ENCODE results near the gene CDK19. TPM values are rescaled to one million over a fixed set of nuclear protein-coding genes. Genes with fewer than 3 reads are reported as not detected.

The CDK19 gene
- total and polyA plus RNA-seq, 2 experiments from 2014 or later: 3.3 to 11.2 TPM

- Histone ChIP-seq H2AFZ (no peak overlapping the region), H3K79me2 (ENCODE audit: insufficient read depth) (no peaks in the 10 kb centered on the region; the same call in 1 of the 2 replicates), H3K27me3 (replicated peaks; ENCODE audit: insufficient read depth) (no peaks in the 10 kb centered on the region), H3K9me2 (ENCODE audit: insufficient read depth) (no peaks in the 10 kb centered on the region), H3K4me3 (no peak overlapping the region), H3K9ac (no peak overlapping the region), H3K27ac (no peak overlapping the region), H3K9me3 (ENCODE audit: low read depth) (no peaks in the 10 kb centered on the region), H3K4me1 (ENCODE audit: insufficient read depth) (peaks cover 24% of the 10 kb centered on the region), H3F3A (ENCODE audit: insufficient read depth) (peaks cover 37% of the 10 kb centered on the region), H3K4me2 (ENCODE audit: unreplicated experiment) (no peak overlapping the region), H4K20me1 (ENCODE audit: insufficient read depth) (no peaks in the 10 kb centered on the region), H3K36me3 (ENCODE audit: low read depth) (no peaks in the 10 kb centered on the region)
- DNase-seq: no peak
- 92 to 93% methylated on average over 5 of the region's 5 CpGs for WGBS, 2 experiments (ENCODE audit: low coverage in 1 of 2, low lambda C conversion rate in 2 of 2, missing lambda C conversion rate in 2 of 2)
- in situ Hi-C loops (cut with MboI): no loop called here
- TF ChIP-seq EZH2 (IDR thresholded peaks at IDR 0.05; ENCODE audit: insufficient read depth, poor library complexity, severe bottlenecking) (no peak), EZH2phosphoT487 (IDR thresholded peaks at IDR 0.05; ENCODE audit: insufficient read depth, low read depth) (no peak)
Measured at GRCh38 chr6:110705543-110705942, 109.7 kb downstream of the CDK19 start.

GRCh38 chr6:110703906-110704594 lies 111.2 kb downstream of the CDK19 start:
- Histone ChIP-seq H3K9me3 (ENCODE audit: low read depth) (no peaks in the 10 kb centered on the region), H3K27ac (no peak overlapping the region), H3K9ac (no peak overlapping the region), H3K79me2 (ENCODE audit: insufficient read depth) (no peaks in the 10 kb centered on the region; the same call in 1 of the 2 replicates), H3K4me3 (no peak overlapping the region), H2AFZ (no peak overlapping the region), H4K20me1 (ENCODE audit: insufficient read depth) (no peaks in the 10 kb centered on the region), H3K9me2 (ENCODE audit: insufficient read depth) (no peaks in the 10 kb centered on the region), H3F3A (ENCODE audit: insufficient read depth) (peaks cover 50% of the 10 kb centered on the region), H3K36me3 (ENCODE audit: low read depth) (no peaks in the 10 kb centered on the region), H3K4me2 (ENCODE audit: unreplicated experiment) (peak overlapping the region; percentile 3), H3K27me3 (replicated peaks; ENCODE audit: insufficient read depth) (no peaks in the 10 kb centered on the region), H3K4me1 (ENCODE audit: insufficient read depth) (peaks cover 32% of the 10 kb centered on the region)
- in situ Hi-C loops (cut with MboI): no loop called here
- TF ChIP-seq EZH2 (IDR thresholded peaks at IDR 0.05; ENCODE audit: insufficient read depth, poor library complexity, severe bottlenecking): no peak
- no peak for TF ChIP-seq EZH2phosphoT487 (IDR thresholded peaks at IDR 0.05; ENCODE audit: insufficient read depth, low read depth)
- DNase-seq: peak; percentile 30

GRCh38 chr6:110703010-110703905 lies 112.0 kb downstream of the CDK19 start:
- TF ChIP-seq EZH2 (IDR thresholded peaks at IDR 0.05; ENCODE audit: insufficient read depth, poor library complexity, severe bottlenecking) (no peak), EZH2phosphoT487 (IDR thresholded peaks at IDR 0.05; ENCODE audit: insufficient read depth, low read depth) (no peak)
- no peaks in the 10 kb centered on the region for H3K9me2 ChIP-seq (ENCODE audit: insufficient read depth)
- H3K4me1 ChIP-seq (ENCODE audit: insufficient read depth): peaks cover 24% of the 10 kb centered on the region
- H3K79me2 ChIP-seq (ENCODE audit: insufficient read depth): no peaks in the 10 kb centered on the region; the same call in 1 of the 2 replicates
- peak overlapping the region; percentile 3 for H3K4me2 ChIP-seq (ENCODE audit: unreplicated experiment)
- no peak overlapping the region for H3K9ac ChIP-seq
- no peaks in the 10 kb centered on the region for H3K9me3 ChIP-seq (ENCODE audit: low read depth)
- no peaks in the 10 kb centered on the region for H3K27me3 ChIP-seq (replicated peaks; ENCODE audit: insufficient read depth)
- peak; percentile 56 for DNase-seq
- H4K20me1 ChIP-seq (ENCODE audit: insufficient read depth): no peaks in the 10 kb centered on the region
- no peak overlapping the region for H2AFZ ChIP-seq
- no peak overlapping the region for H3K4me3 ChIP-seq
- H3K36me3 ChIP-seq (ENCODE audit: low read depth): no peaks in the 10 kb centered on the region
- WGBS, 2 experiments (ENCODE audit: low coverage in 1 of 2, low lambda C conversion rate in 2 of 2, missing lambda C conversion rate in 2 of 2): 35 to 36% methylated on average over 2 of the region's 2 CpGs
- 0 out of 2 replicates have a peak overlapping the region, but pooled peaks have one; percentile 13 for H3K27ac ChIP-seq
- in situ Hi-C loops (cut with MboI): no loop called here
- peaks cover 44% of the 10 kb centered on the region for H3F3A ChIP-seq (ENCODE audit: insufficient read depth)

- Histone ChIP-seq H3K27me3 (replicated peaks; ENCODE audit: insufficient read depth) (no peaks in the 10 kb centered on the region), H4K20me1 (ENCODE audit: insufficient read depth) (0 out of 2 replicates have a peak, but pooled peaks cover 8% of the 10 kb centered on the region), H3K9ac (no peak overlapping the region), H3K79me2 (ENCODE audit: insufficient read depth) (0 out of 2 replicates have a peak, but pooled peaks cover 11% of the 10 kb centered on the region), H3K9me2 (ENCODE audit: insufficient read depth) (no peaks in the 10 kb centered on the region), H3F3A (ENCODE audit: insufficient read depth) (peaks cover 45% of the 10 kb centered on the region), H3K4me1 (ENCODE audit: insufficient read depth) (peaks cover 21% of the 10 kb centered on the region), H2AFZ (no peak overlapping the region), H3K27ac (0 out of 2 replicates have a peak overlapping the region, but pooled peaks have one; percentile 62), H3K4me2 (ENCODE audit: unreplicated experiment) (no peak overlapping the region), H3K9me3 (ENCODE audit: low read depth) (no peaks in the 10 kb centered on the region), H3K36me3 (ENCODE audit: low read depth) (no peaks in the 10 kb centered on the region), H3K4me3 (no peak overlapping the region)
- in situ Hi-C loops (cut with MboI): no loop called here
- DNase-seq: no peak
- TF ChIP-seq EZH2 (IDR thresholded peaks at IDR 0.05; ENCODE audit: insufficient read depth, poor library complexity, severe bottlenecking) (no peak), EZH2phosphoT487 (IDR thresholded peaks at IDR 0.05; ENCODE audit: insufficient read depth, low read depth) (no peak)
- WGBS, 2 experiments (ENCODE audit: low coverage in 1 of 2, low lambda C conversion rate in 2 of 2, missing lambda C conversion rate in 2 of 2): 95 to 98% methylated on average over 3 of the region's 3 CpGs
Measured at GRCh38 chr6:110699780-110700179, 115.5 kb downstream of the CDK19 start.

Measured in GM23248 (cell line).